SHP77 treated with DMSO at 0.1 percent for 48 hours (cell line): Measurements from ENCODE around the gene MEP1B.
"Not testable (repeated sequence)": the region's sequence is repeated elsewhere in the genome, so short reads cannot be mapped to it uniquely, and the experiment has no call there.

Experiments used
- DNase-seq: peaks from one replicate; lab custom pipeline; 2025; lab: John Stamatoyannopoulos, UW

MEP1B gene

DNA sequence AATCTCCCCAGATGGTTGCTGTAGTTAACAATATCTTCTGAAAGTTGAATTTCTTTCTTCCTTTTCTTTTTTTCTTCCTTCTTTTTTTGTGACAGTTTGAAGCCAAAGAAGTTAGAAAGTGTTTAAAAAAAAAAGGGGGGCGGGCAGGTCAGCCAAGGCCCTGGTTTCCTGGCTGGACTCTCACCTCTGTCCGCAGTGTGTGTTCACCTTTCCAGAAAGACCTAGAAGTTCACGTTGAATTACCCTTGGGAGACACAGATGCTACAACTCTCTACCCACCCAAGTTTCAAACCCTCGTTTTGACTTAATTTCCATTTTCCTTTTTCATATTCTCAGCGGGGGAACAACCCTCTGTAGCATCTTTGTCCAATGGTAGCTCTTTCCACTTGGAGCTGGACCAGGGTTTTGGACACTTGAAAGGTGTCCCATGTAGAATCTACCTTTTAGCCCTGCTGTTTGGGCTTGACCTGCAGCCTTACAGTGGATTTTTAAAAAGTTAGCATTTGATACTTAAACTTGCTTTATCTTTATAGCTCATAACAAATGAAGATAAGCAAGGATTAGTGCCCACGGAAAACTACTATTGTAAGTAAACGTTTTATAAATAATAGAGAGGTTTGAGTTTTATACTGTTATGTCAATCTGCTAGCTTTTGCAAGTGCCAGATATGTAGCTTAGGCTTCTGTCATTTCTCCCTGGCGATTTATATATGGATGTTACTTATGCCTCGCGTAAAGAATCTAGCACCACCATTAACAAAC is 20.0 kb downstream of the MEP1B start:
- no peak for DNase-seq

DNA sequence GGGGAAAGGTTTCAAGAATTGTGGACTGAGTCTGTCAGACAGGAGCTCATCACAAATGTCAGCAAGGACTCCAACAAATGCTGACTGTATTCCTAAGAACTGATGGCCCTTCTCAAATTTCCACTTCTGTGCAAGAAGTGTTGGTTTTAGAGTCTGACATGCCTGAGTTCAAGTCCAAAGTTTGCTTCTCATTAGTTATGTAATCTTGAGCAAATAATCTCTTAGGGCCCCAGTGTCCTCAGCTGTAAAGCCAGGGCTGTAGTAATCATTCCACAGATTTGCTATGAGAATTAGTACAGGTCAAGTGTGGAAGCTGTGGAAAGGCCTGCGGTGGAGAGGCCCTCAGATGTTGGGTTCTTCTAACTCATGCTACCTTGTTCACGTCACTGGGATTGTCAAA is 23.9 kb downstream of the MEP1B start:
- peak; percentile 4 for DNase-seq

DNA sequence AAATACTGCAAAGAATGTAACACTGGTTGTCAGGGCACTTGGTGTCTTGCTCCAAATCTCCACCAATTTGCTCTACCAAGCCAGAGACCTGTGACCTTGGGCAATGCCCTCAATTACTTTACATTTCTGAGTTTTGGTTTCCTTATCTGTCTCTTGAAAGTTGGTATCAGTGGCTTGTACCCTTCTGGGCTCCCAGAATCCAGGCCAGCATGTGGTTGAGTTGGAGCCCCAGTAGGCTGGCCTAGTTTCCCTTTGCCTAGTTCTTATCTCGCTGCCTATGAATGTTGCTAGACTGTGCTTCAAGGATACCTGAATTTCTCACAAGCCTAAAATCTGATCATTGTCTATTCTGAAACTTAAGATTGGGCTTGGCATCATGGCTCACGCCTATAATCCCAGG is 26.6 kb downstream of the MEP1B start:
- no peak for DNase-seq

DNA sequence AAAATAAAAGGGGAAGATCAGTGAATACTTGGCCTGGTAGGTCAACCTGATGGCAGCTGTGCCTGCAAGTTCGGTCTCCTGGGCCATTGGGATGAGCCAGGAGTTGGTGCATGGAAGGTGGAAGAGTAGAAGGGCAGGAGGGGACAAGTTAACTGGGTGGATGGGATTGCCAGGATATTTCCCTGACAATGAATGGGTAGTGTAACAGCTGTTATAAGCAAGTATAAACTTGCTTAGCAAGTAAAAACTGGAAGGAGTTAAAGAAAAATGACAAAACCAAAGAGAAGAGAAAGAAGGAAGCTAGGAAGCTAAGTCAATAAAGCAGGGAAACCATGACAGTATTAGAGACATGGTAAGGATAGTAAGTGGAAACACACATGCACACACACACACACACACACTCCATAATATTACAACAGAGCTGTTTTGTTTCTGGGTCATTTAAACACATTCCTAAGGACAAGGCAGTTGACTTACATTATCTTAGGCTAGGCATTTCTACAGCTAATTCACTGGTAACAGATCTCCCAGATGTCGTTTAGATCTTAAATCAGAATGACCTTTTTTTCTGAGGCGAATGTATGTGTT is 29.7 kb downstream of the MEP1B start:
- no peak for DNase-seq

DNA sequence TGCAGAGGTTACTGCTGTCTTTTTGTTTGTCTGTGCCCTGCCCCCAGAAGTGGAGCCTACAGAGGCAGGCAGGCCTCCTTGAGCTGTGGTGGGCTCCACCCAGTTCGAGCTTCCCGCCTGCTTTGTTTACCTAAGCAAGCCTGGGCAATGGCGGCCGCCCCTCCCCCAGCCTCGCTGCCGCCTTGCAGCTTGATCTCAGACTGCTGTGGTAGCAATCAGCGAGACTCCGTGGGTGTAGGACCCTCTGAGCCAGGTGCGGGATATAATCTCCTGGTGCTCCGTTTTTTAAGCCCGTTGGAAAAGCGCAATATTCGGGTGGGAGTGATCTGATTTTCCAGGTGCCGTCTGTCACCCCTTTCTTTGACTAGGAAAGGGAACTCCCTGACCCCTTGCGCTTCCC is 43.5 kb downstream of the MEP1B start:
- DNase-seq = not testable (repeated sequence)

DNA sequence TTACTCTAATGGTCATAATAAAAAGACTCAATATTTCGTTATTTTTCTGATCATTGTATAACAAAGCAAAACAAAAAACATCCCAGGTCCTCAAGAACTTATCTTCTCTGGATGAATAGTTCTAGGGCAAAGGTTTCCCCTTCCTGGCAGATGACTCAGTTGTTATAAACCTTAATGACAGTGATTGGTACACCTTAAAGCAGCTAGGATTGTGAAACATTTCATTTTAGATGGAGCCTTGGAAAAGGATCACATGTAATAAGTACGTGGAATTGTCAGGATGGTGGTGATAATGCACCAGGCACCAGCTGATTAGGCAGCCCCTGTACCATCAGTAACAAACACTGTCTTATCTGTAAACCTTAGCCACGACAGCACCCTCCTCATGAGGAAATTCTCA is 47.2 kb downstream of the MEP1B start:
- DNase-seq = no peak

DNA sequence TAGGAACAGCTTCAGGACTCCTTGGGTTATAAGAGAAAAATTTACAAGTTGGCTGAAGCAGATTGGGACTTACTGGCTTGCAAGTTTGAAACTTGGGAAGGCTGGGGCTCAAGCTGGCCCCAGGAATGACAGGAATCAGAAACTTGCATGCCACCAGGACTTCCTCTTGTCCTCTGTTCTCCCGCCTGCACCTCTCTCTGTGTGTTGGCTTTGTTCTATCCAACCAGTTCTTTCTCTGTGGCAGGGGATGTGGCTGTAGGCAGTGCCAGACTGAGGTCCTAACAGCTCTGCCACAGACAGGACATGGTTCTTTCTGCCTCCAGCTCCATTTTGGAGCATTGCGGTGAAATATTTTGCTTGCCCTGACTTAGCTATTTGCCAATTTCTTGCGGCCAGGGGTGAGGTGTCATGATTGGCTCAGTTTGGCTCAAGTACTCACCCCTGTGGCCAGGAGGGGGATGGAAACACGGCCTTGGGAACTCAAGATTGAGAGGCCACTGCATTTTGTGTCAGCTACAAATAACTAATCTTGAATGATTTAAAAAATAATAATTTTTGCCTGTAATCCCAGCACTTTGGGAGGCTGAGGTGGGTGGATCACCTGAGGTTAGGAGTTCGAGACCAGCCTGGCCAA is 48.9 kb downstream of the MEP1B start:
- DNase-seq = no peak

DNA sequence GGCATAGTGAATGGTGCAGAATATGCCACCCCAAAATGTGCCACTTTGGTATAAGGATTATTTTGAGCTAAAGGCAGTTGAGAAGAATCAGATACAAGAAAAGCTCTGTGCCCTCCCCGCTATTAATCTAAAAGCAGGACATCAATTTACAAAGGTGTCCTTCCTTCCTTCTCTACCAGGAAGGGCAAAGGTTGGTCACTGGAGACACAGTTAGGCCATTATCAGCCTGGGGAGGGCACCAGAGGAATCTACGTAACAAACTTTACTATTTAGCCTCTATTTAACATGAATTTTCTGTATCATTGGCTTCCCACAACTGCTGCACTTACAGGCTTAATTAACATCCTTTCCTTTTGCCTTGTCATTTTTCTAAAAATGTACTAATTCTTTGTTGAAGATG is 52.6 kb downstream of the MEP1B start:
- DNase-seq = no peak

DNA sequence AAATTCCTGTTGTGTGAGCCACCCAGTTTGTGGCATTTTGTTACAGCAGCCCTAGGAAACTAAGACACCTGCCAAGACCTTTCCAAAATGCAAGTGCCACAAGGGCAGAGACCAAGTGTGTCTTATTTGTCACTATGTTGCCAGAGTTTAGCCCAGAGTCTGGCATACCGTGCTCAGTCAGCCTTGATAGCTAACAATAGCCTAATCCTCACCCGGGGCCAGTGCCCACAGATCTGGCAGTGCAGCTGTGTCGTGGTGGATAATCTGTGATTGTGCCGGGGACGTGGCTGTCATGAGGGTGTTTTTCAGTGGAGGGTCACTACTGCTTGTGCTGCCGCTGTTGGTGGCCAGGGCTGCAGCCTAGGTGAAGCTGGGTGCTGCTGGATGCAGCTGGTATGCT is 53.5 kb downstream of the MEP1B start:
- no peak for DNase-seq

DNA sequence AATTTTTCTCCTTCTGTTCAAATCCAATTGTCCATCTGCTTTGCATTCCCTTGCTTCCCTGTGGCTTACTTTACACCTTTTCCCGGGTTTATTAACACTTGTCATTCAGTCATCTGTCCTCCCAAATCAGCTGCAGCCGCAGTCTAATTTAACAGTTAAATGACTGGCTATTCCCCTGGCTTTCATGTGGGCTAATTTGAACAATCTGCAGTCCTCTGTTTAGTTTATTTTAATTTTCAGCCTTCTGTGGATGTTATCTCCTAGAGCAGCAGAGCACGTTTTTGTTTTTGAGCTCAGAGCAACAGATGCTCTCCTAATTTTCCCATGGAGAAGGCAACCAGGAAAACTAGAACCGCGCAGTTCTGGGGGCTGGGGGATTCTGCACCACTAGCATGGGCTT is 55.0 kb downstream of the MEP1B start:
- no peak for DNase-seq

DNA sequence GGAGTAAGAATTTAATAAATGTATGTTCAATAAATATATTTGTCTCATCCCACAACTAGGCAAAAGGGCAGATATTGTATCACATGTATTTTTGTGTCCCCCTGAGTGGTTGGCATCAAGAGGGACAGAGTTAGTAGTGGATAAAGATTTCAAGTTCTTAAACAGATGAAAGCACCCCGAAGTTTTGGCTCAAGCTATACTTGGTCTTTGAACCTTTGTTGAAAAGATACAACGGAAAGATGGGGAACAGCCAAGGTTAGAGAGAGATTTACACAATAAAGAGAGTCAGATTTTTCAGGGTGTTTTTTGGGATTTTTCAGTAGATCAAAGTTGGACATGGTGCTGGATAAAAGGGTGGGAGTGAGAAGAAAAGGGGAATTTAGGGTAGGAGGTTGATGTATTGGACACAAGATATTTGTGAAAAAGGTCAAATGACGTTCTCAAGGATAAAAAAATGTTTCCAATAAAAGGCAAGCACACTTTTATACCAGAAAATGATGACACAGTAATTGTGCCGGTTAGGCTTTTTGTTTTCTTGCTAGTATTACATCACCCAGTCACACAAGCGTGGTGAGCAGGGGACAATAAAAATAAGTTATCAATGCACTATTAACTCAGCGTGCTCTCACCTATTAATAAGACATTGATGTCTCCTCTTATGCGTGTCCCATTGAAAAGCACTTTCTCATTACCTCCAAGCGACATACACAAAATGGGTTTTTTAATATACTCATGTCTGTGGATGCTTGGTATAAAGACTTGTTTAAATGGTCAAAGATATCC is 59.5 kb downstream of the MEP1B start:
- no peak for DNase-seq

DNA sequence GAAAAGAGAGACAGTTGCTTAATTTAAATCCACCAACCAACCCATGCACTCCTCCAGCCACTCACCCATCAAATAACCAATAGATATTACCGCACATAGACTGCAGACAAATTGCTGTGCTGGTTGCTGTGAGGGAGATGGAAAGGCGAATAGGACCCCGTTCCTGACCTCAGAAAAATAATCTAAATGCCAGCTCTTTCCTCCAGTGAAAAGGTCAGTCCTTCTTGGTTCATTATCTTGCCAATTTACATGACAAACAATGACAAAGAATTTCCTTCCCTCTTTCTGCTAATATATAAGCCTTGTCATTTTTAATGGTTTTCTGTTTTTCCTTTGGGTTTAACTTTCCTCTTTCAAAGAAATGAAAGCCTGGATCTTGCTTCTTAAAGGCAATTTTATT is 61.6 kb downstream of the MEP1B start:
- no peak for DNase-seq

DNA sequence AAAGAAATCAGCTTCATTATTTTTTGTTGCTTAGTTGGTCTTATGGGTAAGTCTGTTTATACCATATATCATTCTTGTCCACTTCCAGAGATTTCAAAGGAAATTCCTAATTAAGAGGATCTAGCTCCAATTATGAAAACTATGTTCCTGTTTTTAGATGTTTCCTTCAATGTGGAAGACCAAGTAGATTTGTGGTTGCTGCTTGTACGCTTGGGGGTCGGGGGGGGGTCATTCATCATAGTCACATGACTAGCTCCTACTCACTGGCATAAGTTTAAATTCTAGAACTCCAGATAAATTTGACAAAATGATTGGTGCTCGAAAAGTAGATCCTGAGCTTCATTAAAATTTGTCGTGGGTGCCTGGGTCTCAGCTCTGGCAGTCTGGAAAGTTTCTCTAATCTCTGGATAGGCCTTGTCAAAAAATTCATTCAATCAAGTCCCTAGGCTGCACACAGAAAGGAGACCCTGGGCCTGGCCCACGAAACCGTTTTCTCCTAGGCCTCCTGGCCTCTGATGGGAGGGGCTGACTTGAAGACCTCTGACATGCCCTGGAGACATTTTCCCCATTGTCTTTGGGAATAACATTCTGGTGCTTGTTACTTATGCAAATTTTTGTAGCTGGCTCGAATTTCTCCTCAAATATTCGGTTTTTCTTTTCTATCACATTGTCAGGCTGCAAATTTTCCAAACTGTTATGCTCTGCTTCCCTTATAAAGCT is 62.5 kb downstream of the MEP1B start:
- DNase-seq = no peak

DNA sequence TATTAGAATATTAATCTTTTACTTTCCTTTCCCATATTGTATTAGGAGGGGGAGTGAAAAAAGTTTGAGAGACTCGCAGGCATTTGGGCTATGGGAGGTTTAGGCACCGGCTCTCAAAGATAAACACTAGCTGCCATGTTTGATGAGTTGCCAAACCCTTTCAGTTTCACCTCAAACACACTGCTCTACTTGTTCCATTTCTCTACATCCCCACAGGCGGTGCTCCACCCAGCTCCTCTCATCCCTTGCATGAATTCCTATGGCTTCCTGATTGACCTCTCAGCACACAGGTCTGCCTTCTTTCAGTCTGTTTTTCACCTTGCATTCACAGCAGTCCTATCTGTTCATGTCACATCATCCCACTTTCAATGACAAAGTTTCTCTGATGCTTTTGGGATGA is 65.7 kb downstream of the MEP1B start:
- no peak for DNase-seq

DNA sequence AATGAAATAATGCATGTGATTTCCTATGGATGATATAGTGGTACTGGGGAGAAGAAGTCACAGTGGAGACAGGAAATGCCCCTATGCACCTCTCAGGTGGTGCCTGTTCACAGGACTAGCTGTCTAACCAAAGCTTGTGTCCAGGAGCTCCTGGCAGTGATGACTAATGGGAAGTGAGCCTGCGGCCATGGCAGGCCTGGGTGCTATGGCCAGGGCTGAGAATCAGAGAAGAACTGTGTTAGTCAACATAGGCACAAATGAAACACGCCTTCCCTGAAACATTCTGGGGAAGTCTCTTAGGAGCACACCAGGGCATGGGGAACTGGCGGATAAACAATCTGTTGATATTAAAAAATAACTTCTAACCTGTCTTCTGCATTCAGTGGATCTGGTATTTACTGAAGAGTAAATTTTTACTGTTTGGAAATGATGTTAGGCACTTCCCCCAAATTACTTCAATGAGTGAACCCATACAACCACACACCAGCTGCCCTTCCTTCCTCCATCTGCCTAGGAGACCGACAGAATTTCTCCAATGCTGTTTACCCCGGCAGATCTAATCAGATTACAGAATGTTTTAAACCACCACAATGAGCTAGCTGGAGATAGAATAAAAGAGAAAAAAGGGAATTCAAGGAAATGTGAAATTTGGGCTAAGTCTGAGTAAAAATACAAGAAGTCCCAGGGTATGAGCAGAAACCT is 67.4 kb downstream of the MEP1B start:
- DNase-seq = no peak

DNA sequence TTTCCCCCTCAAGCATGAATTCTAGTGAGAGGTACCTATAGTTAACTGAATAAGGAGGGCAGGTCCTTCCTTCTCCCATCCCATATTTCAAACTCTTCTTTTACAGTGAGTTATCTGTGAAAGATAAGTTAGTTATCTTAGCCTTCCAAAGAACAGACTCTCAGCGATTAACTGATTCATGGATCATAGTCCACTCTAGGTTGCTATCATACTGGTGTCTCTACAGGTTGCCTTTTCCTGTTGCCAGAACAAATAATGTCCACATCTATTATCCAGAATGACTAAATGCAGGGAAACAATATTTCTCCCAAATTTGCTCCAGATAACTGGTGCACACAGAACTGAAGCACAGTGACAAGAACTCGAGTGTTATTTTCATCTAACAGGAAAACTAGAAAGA is 68.3 kb downstream of the MEP1B start:
- no peak for DNase-seq

DNA sequence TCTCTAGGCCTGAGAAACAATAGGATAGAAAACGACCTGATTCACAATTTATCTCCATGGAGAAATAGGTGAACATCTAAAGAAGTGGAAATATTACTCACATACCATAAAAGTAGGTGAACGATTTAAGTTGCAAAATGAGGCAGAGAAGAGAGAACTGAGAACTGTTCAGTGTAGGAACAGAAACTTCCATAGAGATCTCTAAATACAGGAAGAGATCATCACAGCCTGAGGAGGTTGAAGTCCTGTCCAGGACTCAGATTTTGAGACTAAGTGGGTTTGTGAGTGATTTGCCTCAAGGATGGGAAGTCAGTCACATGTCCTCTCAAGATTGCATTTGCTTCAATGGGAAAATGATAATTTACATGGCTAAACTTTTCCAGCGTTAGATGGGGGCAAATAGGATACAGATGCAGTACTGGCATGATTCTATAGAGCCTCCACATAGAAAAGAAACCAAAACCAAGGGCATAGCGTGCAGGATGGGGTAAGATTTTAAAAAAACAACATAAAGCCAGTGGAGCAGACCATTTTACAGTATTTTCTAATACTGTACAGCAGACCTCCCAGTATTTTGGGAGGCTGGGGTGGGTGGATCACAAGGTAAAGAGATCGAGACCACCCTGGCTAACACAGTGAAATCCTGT is 68.8 kb downstream of the MEP1B start:
- no peak for DNase-seq

DNA sequence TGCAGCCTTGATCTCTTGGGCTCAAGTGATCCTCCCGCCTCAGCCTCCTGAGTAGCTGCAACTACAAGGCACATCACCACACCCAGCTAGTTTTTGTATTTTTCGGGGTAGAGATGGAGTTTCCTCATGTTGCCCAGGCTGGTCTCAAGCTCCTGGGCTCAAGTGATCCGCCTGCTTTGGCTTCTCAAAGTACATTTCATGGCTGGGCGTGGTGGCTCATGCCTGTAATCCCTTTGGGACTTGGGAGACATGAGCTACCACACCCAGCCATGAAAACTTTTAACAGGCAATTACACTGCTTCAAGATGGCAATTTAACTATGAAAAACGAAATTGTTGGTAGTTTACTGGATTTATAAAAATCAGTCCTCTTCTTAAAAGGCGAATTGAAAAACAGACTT is 69.7 kb downstream of the MEP1B start:
- no peak for DNase-seq

DNA sequence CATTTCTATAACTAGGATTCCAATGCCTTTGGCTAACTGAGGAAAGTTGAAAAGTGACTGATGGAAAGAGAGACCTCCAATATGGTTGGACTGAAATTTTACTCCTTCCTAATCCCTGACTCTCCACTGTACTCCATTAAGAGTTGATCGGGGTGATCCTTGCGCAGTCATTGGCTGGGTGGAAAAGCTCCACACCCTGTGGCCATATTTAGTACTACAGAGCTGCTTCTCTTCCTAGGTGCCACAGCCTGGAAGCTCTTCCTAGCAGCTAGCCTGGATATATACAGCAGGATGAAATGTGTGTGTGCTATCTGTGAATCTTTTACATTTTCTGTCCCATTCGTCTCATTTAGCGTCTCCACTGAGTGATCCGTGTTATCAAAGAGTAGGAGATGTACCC is 71.2 kb downstream of the MEP1B start:
- no peak for DNase-seq

DNA sequence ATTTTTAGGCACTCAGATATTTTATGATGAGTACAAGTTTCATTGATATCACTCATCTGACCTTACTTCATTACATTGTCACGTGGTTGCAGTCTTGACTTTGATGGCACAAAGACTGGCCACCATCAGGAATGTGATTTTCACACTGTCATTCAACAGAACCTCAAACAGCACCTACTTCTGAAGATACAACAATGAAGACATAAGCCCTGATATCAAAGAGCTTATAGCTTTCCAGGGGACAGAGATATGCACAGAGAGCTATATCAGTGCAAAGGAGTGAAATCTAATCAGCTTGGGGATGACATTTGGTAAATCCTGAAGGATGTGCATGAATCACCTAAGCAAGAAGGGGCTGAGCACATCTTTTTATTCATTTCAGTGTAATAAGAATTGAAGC is 72.3 kb downstream of the MEP1B start:
- DNase-seq = no peak

DNA sequence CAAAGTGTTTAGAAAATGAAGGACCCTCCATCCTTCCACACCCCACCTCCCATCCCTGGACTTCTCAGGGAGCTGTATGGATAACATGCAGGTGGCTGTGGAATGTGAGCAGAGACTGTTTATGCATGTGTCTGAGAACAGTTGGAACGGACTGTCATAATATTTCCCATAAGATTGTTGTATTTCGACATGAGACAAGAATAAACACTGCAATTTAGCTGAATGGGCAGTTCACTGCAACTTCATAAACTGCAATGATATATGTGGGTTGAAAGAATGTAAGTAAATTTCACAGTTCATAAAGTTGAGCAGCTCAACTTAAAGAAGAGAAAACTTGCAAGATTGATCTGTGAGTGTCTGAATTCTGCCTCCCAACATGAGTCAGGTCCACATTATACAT is 74.6 kb downstream of the MEP1B start:
- DNase-seq = no peak
